NCI-H1417 (cell line): ENCODE measurements around the gene NUDT3.
"Not testable (repeated sequence)": the region's sequence is repeated elsewhere in the genome, so short reads cannot be mapped to it uniquely, and the experiment has no call there.

ENCODE experiments used
- DNase-seq, 3 experiments: peaks; one replicate each; lab custom pipeline; 2025; lab: John Stamatoyannopoulos, UW

The NUDT3 gene

GRCh38 chr6:34285448-34286164, 106.9 kb downstream of the NUDT3 start:
- DNase-seq = no peak

GRCh38 chr6:34284563-34285447, 107.7 kb downstream of the NUDT3 start:
- no peak for DNase-seq

GRCh38 chr6:34281702-34282334, 110.7 kb downstream of the NUDT3 start:
- no peak for DNase-seq

GRCh38 chr6:34280216-34280615, 112.3 kb downstream of the NUDT3 start:
- DNase-seq = no peak

DNA sequence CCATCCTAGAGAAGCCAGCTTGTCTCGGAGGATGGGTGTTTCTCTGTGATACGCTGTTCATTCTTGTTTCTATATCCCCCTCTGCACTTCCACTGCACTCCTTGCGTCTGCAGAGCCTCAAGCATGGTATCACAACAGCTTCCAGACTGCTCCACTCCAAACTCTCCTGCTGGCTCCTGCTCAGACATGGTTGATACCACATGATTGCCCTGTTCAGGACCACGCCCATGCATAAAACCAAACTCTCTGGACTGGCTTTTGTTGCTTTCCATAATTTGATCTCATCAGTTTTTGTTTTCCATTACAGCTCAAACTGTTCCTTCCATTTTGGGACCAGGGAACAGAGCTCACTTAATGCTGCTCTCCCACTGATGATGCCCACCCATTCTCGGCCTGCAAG, 113.6 kb downstream of the NUDT3 start:
- DNase-seq = no peak

DNA sequence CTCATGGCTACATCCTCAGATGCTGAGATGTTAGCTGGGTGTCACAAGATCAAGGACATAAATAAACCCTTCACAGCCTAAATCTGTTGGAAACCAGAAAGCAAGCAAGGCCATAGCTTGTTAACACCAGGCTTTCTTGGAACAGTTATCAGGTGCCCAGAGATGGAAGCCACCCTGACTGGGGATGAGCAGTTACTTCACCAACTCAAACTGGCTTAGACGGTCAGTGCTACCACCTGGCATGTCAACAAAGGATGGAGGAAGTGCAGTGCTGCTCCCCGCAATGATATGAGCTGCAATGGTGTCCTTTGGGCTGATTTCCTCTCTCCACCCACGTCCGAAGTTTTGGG, 114.7 kb downstream of the NUDT3 start:
- DNase-seq = no peak

GRCh38 chr6:34276881-34277762, 115.3 kb downstream of the NUDT3 start:
- no peak for DNase-seq

GRCh38 chr6:34276191-34276590, 116.3 kb downstream of the NUDT3 start:
- no peak for DNase-seq

- peak in 1 of 3 experiments; percentile 5 for DNase-seq
Observed at GRCh38 chr6:34275128-34275804, 117.2 kb downstream of the NUDT3 start.

DNA sequence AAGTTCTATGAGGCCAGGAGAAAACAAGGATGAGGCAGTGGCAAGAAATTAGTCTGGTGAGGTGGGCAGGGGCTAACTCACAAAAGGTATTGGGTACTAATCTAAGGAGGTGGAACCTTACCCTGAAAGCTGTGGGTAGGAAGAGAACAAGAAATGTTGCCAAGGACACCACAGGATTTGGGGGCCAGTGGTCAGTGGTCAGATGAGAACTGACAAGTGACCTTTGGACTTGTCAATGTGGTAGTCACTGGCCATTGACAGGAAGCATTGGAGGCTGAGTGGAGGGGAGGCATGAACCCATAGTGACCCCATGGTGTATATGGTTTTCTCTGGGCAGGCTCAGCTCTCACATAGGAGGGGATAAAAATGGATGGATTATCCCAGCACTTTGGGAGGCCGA, 118.3 kb downstream of the NUDT3 start:
- DNase-seq = no peak

GRCh38 chr6:34273242-34273805, 119.1 kb downstream of the NUDT3 start:
- no peak for DNase-seq

DNA sequence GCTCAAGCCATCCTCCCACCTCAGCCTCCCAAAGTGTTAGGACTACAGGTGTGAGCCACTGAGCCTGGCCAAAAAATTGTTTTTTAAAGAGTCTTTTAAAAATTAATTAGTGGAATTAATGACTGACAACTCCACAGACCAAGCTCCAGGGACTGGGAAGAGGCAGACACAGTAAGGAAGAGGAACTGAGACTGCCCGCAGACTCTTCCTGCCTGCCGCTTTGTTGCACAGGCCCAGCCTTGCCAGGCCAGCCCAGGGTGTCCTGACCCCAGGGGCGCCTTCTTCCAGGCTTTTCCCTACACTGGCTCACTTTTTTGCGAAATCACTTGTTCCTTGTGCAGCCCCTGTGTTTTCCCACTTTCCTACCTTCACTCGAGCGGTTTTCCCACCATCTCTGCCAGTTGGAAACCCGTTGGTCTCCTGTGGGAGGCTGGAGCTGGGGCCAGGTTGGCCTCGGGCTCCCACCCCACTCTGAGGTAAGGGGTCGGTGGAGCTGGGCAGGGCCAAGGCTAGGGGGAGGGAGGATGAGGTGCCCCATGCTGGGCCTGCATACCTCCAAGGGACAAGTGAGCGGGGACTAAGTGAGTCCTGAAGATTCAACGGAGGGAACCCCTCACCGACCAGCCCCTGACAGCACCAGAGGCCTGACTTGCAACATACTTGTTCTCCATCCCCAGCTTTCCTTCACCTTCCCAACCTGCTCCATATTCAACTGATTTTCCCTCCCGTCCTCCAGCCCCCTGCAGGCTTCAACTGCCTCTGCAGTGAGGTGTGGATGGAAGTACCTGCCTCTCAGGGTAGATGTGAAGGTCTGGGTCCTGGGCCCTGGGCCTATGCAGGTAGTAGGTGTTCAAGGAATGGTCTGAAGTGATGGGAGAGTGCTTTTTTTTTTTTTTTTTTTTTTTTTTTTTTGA, 120.2 kb downstream of the NUDT3 start:
- DNase-seq = no peak

DNA sequence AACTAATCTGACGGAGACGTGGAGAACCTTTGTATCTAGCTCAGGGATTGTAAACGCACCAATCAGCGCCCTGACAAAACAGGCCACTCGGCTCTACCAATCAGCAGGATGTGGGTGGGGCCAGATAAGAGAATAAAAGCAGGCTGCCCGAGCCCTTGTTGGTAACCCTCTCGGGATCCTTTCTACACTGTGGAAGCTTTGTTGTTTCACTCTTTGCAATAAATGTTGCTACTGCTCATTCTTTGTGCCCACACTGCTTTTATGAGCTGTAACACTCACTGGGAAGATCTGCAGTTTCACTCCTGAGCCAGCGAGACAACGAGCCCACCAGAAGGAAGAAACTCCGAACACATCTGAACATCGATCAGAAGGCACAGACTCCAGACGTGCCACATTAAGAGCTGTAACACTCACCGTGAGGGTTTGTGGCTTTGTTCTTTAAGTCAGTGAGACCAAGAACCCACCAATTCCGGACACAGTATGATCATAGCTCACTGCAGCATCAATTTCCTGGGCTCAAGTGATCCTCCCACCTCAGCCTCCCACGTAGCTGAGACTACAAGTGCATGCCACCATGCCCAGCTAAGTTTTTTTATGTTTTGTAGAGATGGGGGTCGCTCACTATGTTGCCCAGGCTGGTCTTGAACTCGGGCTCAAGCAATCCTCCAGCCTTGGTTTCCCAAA, 122.7 kb downstream of the NUDT3 start:
- not testable (repeated sequence) for DNase-seq

DNA sequence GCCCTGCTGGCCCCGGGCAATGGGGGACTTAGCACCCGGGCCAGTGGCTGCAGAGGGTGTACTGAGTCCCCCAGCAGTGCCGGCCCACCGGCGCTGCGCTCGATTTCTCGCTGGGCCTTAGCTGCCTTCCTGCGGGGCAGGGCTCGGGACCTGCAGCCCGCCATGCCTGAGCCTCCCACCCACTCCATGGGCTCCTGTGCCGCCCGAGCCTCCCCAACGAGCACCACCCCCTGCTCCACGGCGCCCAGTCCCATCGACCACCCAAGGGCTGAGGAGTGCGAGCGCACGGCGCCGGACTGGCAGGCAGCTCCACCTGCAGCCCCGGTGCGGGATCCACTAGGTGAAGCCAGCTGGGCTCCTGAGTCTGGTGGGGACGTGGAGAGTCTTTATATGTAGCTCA, 123.3 kb downstream of the NUDT3 start:
- DNase-seq = not testable (repeated sequence)

DNA sequence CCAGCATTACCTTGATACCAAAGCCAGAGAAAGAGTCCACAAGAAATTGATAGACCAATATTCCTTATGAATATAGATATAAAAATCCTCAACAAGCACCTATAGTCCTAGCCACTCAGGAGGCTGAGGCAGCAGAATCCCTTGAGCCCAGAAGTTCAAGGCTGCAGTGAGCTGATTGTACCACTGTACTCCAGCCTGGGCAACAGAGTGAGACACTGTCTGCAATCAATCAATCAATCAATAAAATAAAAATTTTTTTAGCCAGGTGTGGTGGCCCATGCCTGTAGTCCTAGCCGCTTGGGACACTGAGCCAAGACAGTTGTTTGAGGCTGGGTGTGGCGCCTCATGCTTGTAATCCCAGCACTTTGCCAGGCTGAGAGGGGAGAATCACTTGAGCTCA, 124.7 kb downstream of the NUDT3 start:
- no peak for DNase-seq

DNA sequence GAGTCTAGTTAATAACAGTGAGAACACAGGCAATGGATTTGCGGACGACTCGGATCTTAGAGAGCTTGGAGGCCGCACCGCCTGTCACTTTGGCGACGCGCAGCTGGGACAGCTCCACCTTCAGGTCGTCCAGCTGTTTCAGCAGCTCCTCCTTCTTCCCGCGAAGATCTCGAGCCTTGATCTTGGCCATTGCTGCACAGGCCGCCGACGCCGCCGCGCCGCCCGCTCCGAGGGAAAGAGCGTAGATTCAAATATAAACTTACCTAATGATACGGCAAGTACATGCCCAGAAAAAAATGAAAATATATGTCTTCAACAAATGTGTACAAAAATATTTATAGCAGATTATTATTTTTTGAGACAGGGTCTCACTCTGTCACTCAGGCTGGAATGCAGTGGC, 129.0 kb downstream of the NUDT3 start:
- DNase-seq = not testable (repeated sequence)

DNA sequence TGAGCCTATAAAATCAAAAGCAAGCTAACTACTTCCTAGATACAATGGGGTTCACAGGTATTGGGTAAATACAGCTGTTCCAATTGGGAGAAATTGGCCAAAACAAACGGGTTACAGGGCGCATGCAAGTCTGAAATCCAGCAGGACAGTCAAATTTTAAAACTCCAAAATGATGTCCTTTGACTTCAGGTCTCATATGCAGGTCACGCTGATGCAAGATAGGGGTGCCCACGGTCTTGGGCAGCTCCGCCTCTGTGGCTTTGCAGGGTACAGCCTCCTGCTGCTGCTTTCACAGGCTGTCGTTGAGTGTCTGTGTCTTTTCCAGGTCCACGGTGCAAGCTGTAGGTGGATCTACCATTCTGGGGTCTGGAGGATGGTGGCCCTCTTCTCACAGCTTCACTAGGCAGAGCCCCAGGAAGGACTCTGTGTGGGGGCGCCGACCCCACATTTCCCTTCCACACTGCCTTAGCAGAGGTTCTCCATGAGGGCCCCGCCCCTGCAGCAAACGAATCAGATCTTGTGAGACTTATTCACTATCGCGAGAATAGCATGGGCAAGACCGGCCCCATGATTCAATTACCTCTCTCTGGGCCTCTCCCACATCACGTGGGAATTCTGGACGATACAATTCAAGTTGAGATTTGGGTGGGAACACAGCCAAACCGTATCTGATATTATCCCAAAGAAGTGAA, 131.7 kb downstream of the NUDT3 start:
- DNase-seq = no peak

DNA sequence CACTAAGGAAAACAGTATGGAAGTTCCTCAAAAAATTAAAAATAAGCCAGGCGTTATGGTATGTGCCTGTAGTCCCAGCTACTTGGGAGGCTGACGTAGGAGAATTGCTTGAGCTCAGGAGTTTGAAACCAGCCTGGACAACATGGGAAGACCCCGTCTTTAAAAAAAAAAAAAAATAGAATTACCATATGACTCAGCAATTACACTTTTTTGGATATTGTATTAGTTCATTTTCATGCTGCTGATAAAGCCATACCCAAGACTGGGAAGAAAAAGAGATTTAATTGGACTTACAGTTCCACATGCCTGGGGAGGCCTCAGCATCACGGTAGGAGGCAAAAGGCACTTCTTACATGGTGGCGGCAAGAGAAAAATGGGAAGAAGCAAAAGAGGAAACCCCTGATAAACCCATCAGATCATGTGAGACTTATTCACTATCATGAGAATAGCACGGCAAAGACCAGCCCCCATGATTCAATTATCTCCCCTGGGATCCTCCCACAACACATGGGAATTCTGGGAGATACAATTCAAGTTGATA, 132.9 kb downstream of the NUDT3 start:
- DNase-seq = no peak
